DMS153 (cell line): ENCODE results near the gene ITGA11.

ENCODE experiments used
- DNase-seq: peaks from one replicate; lab custom pipeline; 2025; lab: John Stamatoyannopoulos, UW

ITGA11 gene

GRCh38 chr15:68389936-68390817 lies 41.8 kb downstream of the ITGA11 start:
- no peak for DNase-seq

GRCh38 chr15:68389041-68389930 lies 42.7 kb downstream of the ITGA11 start:
- DNase-seq = no peak

GRCh38 chr15:68387381-68388143 lies 44.4 kb downstream of the ITGA11 start:
- no peak for DNase-seq

GRCh38 chr15:68386587-68387288 lies 45.2 kb downstream of the ITGA11 start:
- no peak for DNase-seq

- no peak for DNase-seq
These were observed 46.0 kb downstream of the ITGA11 start for GRCh38 chr15:68385671-68386586.

GRCh38 chr15:68385240-68385561 lies 46.8 kb downstream of the ITGA11 start:
- no peak for DNase-seq

- DNase-seq = no peak
These were observed 47.3 kb downstream of the ITGA11 start for GRCh38 chr15:68384451-68385239.

- DNase-seq = no peak
These were observed 48.5 kb downstream of the ITGA11 start for GRCh38 chr15:68383161-68384074.

GRCh38 chr15:68382286-68383007 lies 49.5 kb downstream of the ITGA11 start:
- DNase-seq = no peak

- DNase-seq = no peak
These were observed 51.5 kb downstream of the ITGA11 start for GRCh38 chr15:68380456-68380855.

GRCh38 chr15:68379759-68380290 lies 52.1 kb downstream of the ITGA11 start:
- no peak for DNase-seq

GRCh38 chr15:68379058-68379758 lies 52.8 kb downstream of the ITGA11 start:
- DNase-seq = no peak

GRCh38 chr15:68378595-68378994 lies 53.4 kb downstream of the ITGA11 start:
- DNase-seq = no peak

GRCh38 chr15:68377766-68378165 lies 54.2 kb downstream of the ITGA11 start:
- no peak for DNase-seq

GRCh38 chr15:68376447-68377060 lies 55.4 kb downstream of the ITGA11 start:
- DNase-seq = no peak

- no peak for DNase-seq
These were observed 56.2 kb downstream of the ITGA11 start for GRCh38 chr15:68375716-68376220.
